GM19023 (cell line): ENCODE results near the gene CDC42EP3.

Source experiments
- ATAC-seq: cut with Tn5 transposase; IDR thresholded peaks from one replicate; pipeline ENCODE4 v1.9.1; 2021; ENCODE audit warnings: mild to moderate bottlenecking, moderate library complexity; ENCODE audit not compliant: unreplicated experiment

The CDC42EP3 gene

GRCh38 chr2:37656512-37657423 lies 14.7 kb downstream of the CDC42EP3 start:
- no peak for ATAC-seq

GRCh38 chr2:37654932-37655841 lies 16.3 kb downstream of the CDC42EP3 start:
- peak; percentile 69 for ATAC-seq

GRCh38 chr2:37654419-37654818 lies 17.0 kb downstream of the CDC42EP3 start:
- ATAC-seq = no peak

GRCh38 chr2:37653805-37654378 lies 17.6 kb downstream of the CDC42EP3 start:
- ATAC-seq = no peak

- ATAC-seq = no peak
Observed at GRCh38 chr2:37653093-37653492, 18.3 kb downstream of the CDC42EP3 start.

- no peak for ATAC-seq
Observed at GRCh38 chr2:37652199-37652640, 19.2 kb downstream of the CDC42EP3 start.

GRCh38 chr2:37650548-37651093 lies 20.8 kb downstream of the CDC42EP3 start:
- no peak for ATAC-seq

GRCh38 chr2:37649518-37649917 lies 21.9 kb downstream of the CDC42EP3 start:
- ATAC-seq = no peak

GRCh38 chr2:37648331-37649011 lies 23.0 kb downstream of the CDC42EP3 start:
- ATAC-seq = no peak

- ATAC-seq = no peak
Observed at GRCh38 chr2:37647971-37648330, 23.5 kb downstream of the CDC42EP3 start.

- no peak for ATAC-seq
Observed at GRCh38 chr2:37645836-37646235, 25.6 kb downstream of the CDC42EP3 start.

- no peak for ATAC-seq
Observed at GRCh38 chr2:37645362-37645761, 26.1 kb downstream of the CDC42EP3 start.

GRCh38 chr2:37644191-37644590 lies 27.3 kb downstream of the CDC42EP3 start:
- ATAC-seq = no peak

GRCh38 chr2:37643730-37644078 lies 27.7 kb downstream of the CDC42EP3 start:
- no peak for ATAC-seq

GRCh38 chr2:37642907-37643729 lies 28.3 kb downstream of the CDC42EP3 start:
- ATAC-seq = no peak

GRCh38 chr2:37641582-37642171 lies 29.8 kb downstream of the CDC42EP3 start:
- no peak for ATAC-seq

- no peak for ATAC-seq
Observed at GRCh38 chr2:37639631-37640030, 31.8 kb downstream of the CDC42EP3 start.

- ATAC-seq = no peak
Observed at GRCh38 chr2:37638973-37639372, 32.5 kb downstream of the CDC42EP3 start.

- ATAC-seq = no peak
Observed at GRCh38 chr2:37637985-37638384, 33.5 kb downstream of the CDC42EP3 start.
